ENCODE measurements around the gene DSC1.

Gene DSC1

DNA sequence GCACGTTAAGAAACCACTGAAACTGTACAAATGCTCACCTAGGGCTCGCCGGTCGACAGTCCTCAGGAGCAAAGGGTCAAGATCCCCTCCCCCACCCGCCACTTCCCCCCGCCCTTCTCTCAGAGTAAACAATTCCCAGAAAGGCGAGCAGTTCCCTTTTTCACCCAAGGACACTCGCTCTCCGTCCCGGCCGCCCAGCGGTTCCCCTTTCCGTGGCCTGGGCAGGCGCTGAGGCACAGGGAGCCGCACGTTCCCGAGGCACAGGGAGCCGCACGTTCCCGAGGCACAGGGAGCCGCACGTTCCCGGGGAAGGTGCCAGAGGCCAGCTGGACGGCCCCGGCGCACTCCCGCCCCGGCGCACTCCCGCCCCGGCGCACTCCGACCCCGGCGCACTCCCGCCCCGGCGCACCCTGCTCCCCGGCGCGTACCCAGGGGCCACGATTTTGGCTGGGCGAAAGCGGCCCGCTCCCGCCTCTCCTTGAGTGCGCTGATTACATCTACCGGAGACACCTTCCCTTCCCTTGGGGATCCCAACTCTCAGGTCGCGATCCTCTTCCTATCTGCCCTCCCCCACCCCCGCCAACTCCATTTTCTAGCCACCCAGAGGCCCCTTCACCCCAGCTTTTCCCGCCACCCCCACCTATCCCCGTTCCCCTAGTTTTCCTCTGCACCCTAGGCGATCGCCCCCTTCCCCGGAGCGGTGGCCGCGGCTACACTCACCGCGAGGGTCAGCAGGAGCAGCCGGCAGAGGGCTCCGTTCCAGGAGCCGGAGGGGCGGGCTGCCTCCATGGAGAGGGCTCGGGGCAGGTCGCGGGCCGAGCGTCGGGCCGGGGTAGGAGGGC, 61.3 kb downstream of the DSC1 start:
- peak overlapping the region; percentile 57 for H3K27ac ChIP-seq (ENCODE audit: poor library complexity, severe bottlenecking)
- peak; percentile 58 for ATAC-seq (ENCODE audit: low read depth)

DNA sequence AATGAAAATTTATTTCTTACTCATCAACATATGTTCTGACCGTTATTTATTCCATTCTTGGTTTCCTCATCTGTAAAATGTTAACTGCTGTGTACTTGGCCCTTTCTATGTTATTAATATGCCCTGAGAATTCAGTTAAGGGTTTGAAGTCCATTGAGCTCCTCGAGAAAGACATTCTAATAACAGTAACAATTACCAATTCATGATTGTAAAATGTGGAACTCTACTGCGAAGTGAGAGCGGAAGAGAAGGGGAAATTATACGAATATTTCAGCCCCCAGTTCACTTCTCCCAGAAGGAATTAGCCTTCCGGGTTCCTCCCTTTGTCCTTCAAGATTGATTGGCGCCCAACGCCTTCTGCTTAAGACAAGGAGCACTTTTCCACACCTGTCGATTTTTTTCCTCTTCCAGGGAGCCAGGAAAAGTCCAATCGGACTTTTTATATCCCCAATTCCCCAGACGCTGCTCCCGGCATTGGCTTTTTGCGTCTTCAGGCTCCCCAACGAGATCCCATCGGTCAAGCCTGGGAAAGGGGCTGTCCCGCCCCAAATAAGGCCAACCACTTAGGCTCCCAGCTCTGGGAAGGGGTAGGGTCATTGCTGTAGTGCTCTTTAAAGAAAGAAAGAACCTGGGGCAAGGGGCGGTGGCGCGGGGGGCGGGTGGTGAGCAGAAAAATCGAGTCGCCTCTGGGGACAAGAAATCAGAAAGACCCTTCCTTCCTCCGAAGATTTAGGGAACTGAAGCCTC, 62.0 kb downstream of the DSC1 start:
- Histone ChIP-seq H3K4me1 (ENCODE audit: insufficient read depth, poor library complexity, severe bottlenecking) (peaks cover 10% of the 10 kb centered on the region), H3K27me3 (ENCODE audit: insufficient read depth, poor library complexity, severe bottlenecking) (no peaks in the 10 kb centered on the region), H3K27ac (ENCODE audit: poor library complexity, severe bottlenecking) (peak overlapping the region; percentile 57), H3K9me3 (ENCODE audit: severe bottlenecking) (no peaks in the 10 kb centered on the region), H3K36me3 (ENCODE audit: low read depth) (no peaks in the 10 kb centered on the region), H3K4me3 (ENCODE audit: severe bottlenecking) (peak overlapping the region; percentile 55)
- no peak for DNase-seq (ENCODE audit: low spot score)
- TF ChIP-seq, protein P1, sequence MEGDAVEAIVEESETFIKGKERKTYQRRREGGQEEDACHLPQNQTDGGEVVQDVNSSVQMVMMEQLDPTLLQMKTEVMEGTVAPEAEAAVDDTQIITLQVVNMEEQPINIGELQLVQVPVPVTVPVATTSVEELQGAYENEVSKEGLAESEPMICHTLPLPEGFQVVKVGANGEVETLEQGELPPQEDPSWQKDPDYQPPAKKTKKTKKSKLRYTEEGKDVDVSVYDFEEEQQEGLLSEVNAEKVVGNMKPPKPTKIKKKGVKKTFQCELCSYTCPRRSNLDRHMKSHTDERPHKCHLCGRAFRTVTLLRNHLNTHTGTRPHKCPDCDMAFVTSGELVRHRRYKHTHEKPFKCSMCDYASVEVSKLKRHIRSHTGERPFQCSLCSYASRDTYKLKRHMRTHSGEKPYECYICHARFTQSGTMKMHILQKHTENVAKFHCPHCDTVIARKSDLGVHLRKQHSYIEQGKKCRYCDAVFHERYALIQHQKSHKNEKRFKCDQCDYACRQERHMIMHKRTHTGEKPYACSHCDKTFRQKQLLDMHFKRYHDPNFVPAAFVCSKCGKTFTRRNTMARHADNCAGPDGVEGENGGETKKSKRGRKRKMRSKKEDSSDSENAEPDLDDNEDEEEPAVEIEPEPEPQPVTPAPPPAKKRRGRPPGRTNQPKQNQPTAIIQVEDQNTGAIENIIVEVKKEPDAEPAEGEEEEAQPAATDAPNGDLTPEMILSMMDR (IDR thresholded peaks at IDR 0.05; ENCODE audit: poor library complexity, severe bottlenecking) = no peak
- no peak for ATAC-seq (ENCODE audit: low read depth)

More for the DNA sequence above, 61.3 kb downstream of the DSC1 start:
- peak; percentile 56 for DNase-seq (ENCODE audit: low spot score)
- Histone ChIP-seq H3K4me3 (ENCODE audit: severe bottlenecking) (peak overlapping the region; percentile 55), H3K4me1 (ENCODE audit: insufficient read depth, poor library complexity, severe bottlenecking) (peaks cover 10% of the 10 kb centered on the region), H3K27me3 (ENCODE audit: insufficient read depth, poor library complexity, severe bottlenecking) (no peaks in the 10 kb centered on the region), H3K36me3 (ENCODE audit: low read depth) (no peaks in the 10 kb centered on the region), H3K9me3 (ENCODE audit: severe bottlenecking) (no peaks in the 10 kb centered on the region)
- TF ChIP-seq, protein P1 (IDR thresholded peaks at IDR 0.05; ENCODE audit: poor library complexity, severe bottlenecking) = peak; percentile 40

DNA sequence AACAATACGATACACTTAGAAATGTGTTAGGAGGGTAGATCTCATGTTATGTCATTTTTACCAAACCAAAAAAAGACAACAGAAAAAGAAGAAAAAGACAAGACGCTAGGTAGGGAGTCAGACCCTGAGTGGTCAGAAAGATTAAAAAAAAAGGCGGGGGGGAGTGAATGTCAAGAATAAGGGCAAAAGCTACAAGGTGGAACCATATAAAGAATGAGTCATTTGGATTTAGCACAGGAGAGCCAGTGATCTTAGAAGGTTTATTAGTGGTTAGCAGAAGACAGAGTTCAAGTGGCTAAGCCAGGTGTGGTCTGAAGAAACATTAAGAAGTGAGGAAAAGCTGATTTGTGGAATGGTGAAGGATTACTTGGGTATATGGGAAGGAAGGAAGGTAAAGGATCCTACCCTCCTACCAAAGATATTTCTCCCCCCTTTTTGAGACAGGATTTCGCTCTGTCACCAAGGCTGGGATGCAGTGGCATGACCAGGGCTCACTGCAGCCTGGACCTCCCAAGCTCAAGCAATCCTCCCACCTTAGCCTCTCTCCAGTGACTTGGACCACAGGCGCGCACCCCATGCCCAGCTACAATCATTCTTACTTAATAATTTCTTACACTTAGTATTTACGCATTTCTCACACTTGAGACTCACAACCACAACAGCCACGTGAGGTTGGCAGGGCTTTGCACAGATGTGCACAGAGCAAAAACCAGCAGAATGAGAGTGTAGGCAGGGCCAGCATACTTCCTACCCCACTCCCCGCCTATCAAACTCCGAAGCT, 63.0 kb downstream of the DSC1 start:
- no peak for ATAC-seq (ENCODE audit: low read depth)
- no peak for DNase-seq (ENCODE audit: low spot score)
- Histone ChIP-seq H3K27ac (ENCODE audit: poor library complexity, severe bottlenecking) (no peak overlapping the region), H3K36me3 (ENCODE audit: low read depth) (no peaks in the 10 kb centered on the region), H3K4me1 (ENCODE audit: insufficient read depth, poor library complexity, severe bottlenecking) (peaks cover 10% of the 10 kb centered on the region), H3K27me3 (ENCODE audit: insufficient read depth, poor library complexity, severe bottlenecking) (no peaks in the 10 kb centered on the region), H3K9me3 (ENCODE audit: severe bottlenecking) (no peaks in the 10 kb centered on the region), H3K4me3 (ENCODE audit: severe bottlenecking) (no peak overlapping the region)
- TF ChIP-seq, protein P1 (IDR thresholded peaks at IDR 0.05; ENCODE audit: poor library complexity, severe bottlenecking) = no peak

DNA sequence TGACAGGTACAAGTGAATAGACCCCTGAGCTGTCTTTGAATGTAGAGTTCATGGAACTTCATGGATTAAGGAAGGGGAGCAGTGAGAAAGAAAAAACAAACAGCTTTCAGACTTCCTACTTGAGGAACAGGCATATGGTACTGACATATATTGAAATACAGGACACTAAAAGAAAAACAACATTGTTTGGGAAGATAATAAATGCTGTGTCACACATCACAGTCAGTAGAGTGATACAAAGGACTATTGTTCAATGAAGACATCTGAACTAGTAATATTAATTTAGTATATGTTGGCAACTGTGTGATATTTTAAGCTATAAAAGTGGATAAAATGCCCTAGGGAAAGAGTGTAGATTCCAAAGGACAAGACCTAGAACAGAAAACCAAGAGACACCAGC, 63.8 kb downstream of the DSC1 start:
- no peak for DNase-seq (ENCODE audit: low spot score)
- H3K4me3 ChIP-seq (ENCODE audit: severe bottlenecking) = no peak overlapping the region
- peaks cover 10% of the 10 kb centered on the region for H3K4me1 ChIP-seq (ENCODE audit: insufficient read depth, poor library complexity, severe bottlenecking)
- no peaks in the 10 kb centered on the region for H3K36me3 ChIP-seq (ENCODE audit: low read depth)
- H3K9me3 ChIP-seq (ENCODE audit: severe bottlenecking) = no peaks in the 10 kb centered on the region
- no peak overlapping the region for H3K27ac ChIP-seq (ENCODE audit: poor library complexity, severe bottlenecking)
- no peak for ATAC-seq (ENCODE audit: low read depth)
- no peaks in the 10 kb centered on the region for H3K27me3 ChIP-seq (ENCODE audit: insufficient read depth, poor library complexity, severe bottlenecking)
- TF ChIP-seq, protein P1 (IDR thresholded peaks at IDR 0.05; ENCODE audit: poor library complexity, severe bottlenecking) = no peak

Data from RWPE2 (cell line).